ENCODE measurements around the gene ZNF831.

- TF ChIP-seq CREB1 (IDR thresholded peaks at IDR 0.05; ENCODE audit: low read depth), result no peak
- no peak for TF ChIP-seq YY1 (IDR thresholded peaks at IDR 0.05; ENCODE audit: low read depth)
- no peak for TF ChIP-seq TCF12 (IDR thresholded peaks at IDR 0.05; ENCODE audit: low read depth)
Observed at GRCh38 chr20:59161721-59162120, 1.9 kb upstream of the ZNF831 start.
